T-helper 1 cell treated with Interleukin-12 subunit alpha and Interleukin-12 subunit beta and Interleukin-4 antibody, amounts not matched to agents 30 μg/mL and 1 μg/mL, for 36 hours (primary cell): Measurements from ENCODE around the gene CDK1.
"Not testable (repeated sequence)": the region's sequence is repeated elsewhere in the genome, so short reads cannot be mapped to it uniquely, and the experiment has no call there.

ENCODE experiments used
- H3K27ac Mint-ChIP-seq: one replicate; pipeline ENCODE4 v1.8.0; 2021; ENCODE audit warnings: mild to moderate bottlenecking, mixed read lengths
- H3K27me3 Mint-ChIP-seq: one replicate; pipeline ENCODE4 v1.8.0; 2021; ENCODE audit warnings: low read depth, mixed read lengths
- H3K36me3 Mint-ChIP-seq: one replicate; pipeline ENCODE4 v1.8.0; 2021; ENCODE audit warnings: low read depth, mixed read lengths
- H3K4me1 Mint-ChIP-seq: one replicate; pipeline ENCODE4 v1.8.0; 2021; ENCODE audit warnings: low read depth, mixed read lengths
- H3K4me3 Mint-ChIP-seq: one replicate; pipeline ENCODE4 v1.8.0; 2021; ENCODE audit warnings: mild to moderate bottlenecking, moderate library complexity, mixed read lengths
- H3K9me3 Mint-ChIP-seq: one replicate; pipeline ENCODE4 v1.8.0; 2021; ENCODE audit warnings: mixed read lengths

The CDK1 gene

GRCh38 chr10:60841227-60841626, 62.9 kb downstream of the CDK1 start:
- H3K27ac Mint-ChIP-seq, H3K4me3 Mint-ChIP-seq, H3K9me3 Mint-ChIP-seq, H3K4me1 Mint-ChIP-seq, H3K36me3 Mint-ChIP-seq: not testable (repeated sequence)
- H3K27me3 Mint-ChIP-seq = peaks cover 20% of the 10 kb centered on the region

- Mint-ChIP-seq H3K27me3 (peaks cover 26% of the 10 kb centered on the region), H3K9me3 (no peaks in the 10 kb centered on the region), H3K4me1 (no peaks in the 10 kb centered on the region), H3K36me3 (no peaks in the 10 kb centered on the region), H3K27ac (no peak overlapping the region), H3K4me3 (no peak overlapping the region)
Observed at GRCh38 chr10:60842694-60843093, 64.4 kb downstream of the CDK1 start.
